Smooth muscle cell (in vitro differentiated cells): ENCODE measurements around the gene ARL5C. TPM values are rescaled to one million over a fixed set of nuclear protein-coding genes. Genes with fewer than 3 reads are reported as not detected.

Experiments
- DNase-seq: peaks from one replicate; lab custom pipeline; 2025; ENCODE audit not compliant: unreplicated experiment; lab: John Stamatoyannopoulos, UW
- H2AFZ ChIP-seq: fragments of 200-600 bp; sonication (generic); 2 replicates; pipeline ENCODE4 v1.6.0; 2016; ENCODE audit warnings: antibody characterized with exemption, low read depth, mild to moderate bottlenecking
- H3F3A ChIP-seq: fragments of 200-600 bp; sonication (generic); 2 replicates; pipeline ENCODE4 v1.6.0; 2017; ENCODE audit warnings: antibody characterized with exemption, low read depth
- H3K27ac ChIP-seq: fragments of 200-600 bp; sonication (generic); 2 replicates; pipeline ENCODE4 v1.5.1; 2016; ENCODE audit warnings: low read depth, mild to moderate bottlenecking
- H3K27me3 ChIP-seq: fragments of 200-600 bp; sonication (generic); 2 replicates; pipeline ENCODE4 v1.6.1; 2016; ENCODE audit warnings: low read depth, mild to moderate bottlenecking
- H3K36me3 ChIP-seq: fragments of 200-600 bp; sonication (generic); 2 replicates; pipeline ENCODE4 v1.5.1; 2016; ENCODE audit warnings: low read depth
- H3K4me1 ChIP-seq: fragments of 200-600 bp; sonication (generic); 2 replicates; pipeline ENCODE4 v1.5.1; 2016; ENCODE audit warnings: low read depth
- H3K4me2 ChIP-seq: fragments of 200-600 bp; sonication (generic); 2 replicates; pipeline ENCODE4 v1.6.0; 2016; ENCODE audit warnings: mild to moderate bottlenecking
- H3K4me3 ChIP-seq: fragments of 200-600 bp; sonication (generic); 2 replicates; pipeline ENCODE4 v1.5.1; 2016; ENCODE audit warnings: mild to moderate bottlenecking
- H3K79me2 ChIP-seq: fragments of 200-600 bp; sonication (generic); 2 replicates; pipeline ENCODE4 v1.6.0; 2016; ENCODE audit warnings: low read depth, mild to moderate bottlenecking
- H3K9ac ChIP-seq: fragments of 200-600 bp; sonication (generic); 2 replicates; pipeline ENCODE4 v1.6.0; 2016; ENCODE audit warnings: low read depth
- H3K9me3 ChIP-seq: fragments of 200-600 bp; sonication (generic); replicated peaks from 2 replicates; pipeline ENCODE4 v1.5.1; 2016; ENCODE audit warnings: low read depth
- H4K20me1 ChIP-seq: fragments of 200-600 bp; sonication (generic); 2 replicates; pipeline ENCODE4 v1.6.0; 2016; ENCODE audit warnings: low read depth
- CTCF ChIP-seq: fragments of 200-600 bp; sonication (generic); IDR thresholded peaks from 2 replicates; pipeline ENCODE4 v1.5.1; 2017; ENCODE audit warnings: borderline replicate concordance, mild to moderate bottlenecking, antibody characterized with exemption; ENCODE audit not compliant: insufficient read depth, poor library complexity, severe bottlenecking
- WGBS: methylation state at CpG from one replicate; pipeline ENCODE4 v1.1.7; 2016; ENCODE audit warnings: low lambda C conversion rate; 5-methylcytosine and 5-hydroxymethylcytosine counted together
- polyA plus RNA-seq: library from polyadenylated mRNA; unstranded; fragments of >200 nt; fragmentation: Nextera tagmentation; extraction: Ambion mirVana; gene quantifications from 2 replicates; pipeline ENCODE4 v1.2.1, GENCODE V29; 2016
- total RNA-seq: library from RNA; depleted of rRNA; stranded (reverse); fragments of >200 nt; gene quantifications from 2 replicates; pipeline ENCODE4 v1.2.3, GENCODE V29; 2014

Gene ARL5C
- total and polyA plus RNA-seq, 2 experiments from 2014 or later, result not detected

- no peak overlapping the region for H3K9ac ChIP-seq
These were observed 18.5 kb downstream of the ARL5C start for GRCh38 chr17:39147221-39148185.

GRCh38 chr17:39146273-39146672 is 19.7 kb downstream of the ARL5C start:
- no peaks in the 10 kb centered on the region for H3K36me3 ChIP-seq
- no peaks in the 10 kb centered on the region for H3F3A ChIP-seq
- H4K20me1 ChIP-seq, result no peaks in the 10 kb centered on the region
- no peak overlapping the region for H2AFZ ChIP-seq
- WGBS, result 96% methylated on average over 3 of the region's 3 CpGs
- H3K27ac ChIP-seq, result no peak overlapping the region
- H3K9ac ChIP-seq, result no peak overlapping the region
- TF ChIP-seq CTCF, result no peak
- H3K4me2 ChIP-seq, result no peak overlapping the region
- no peaks in the 10 kb centered on the region for H3K4me1 ChIP-seq
- H3K79me2 ChIP-seq, result no peaks in the 10 kb centered on the region
- peaks cover 11% of the 10 kb centered on the region for H3K27me3 ChIP-seq
- no peak overlapping the region for H3K4me3 ChIP-seq
- no peak for DNase-seq
- no peaks in the 10 kb centered on the region for H3K9me3 ChIP-seq

More at GRCh38 chr17:39147221-39148185, 18.5 kb downstream of the ARL5C start:
- Histone ChIP-seq H3K4me2 (no peak overlapping the region), H3K4me3 (no peak overlapping the region), H3K79me2 (no peaks in the 10 kb centered on the region), H4K20me1 (no peaks in the 10 kb centered on the region), H3K9me3 (no peaks in the 10 kb centered on the region), H3K27me3 (peaks cover 11% of the 10 kb centered on the region), H3K4me1 (peaks cover 6% of the 10 kb centered on the region), H3F3A (no peaks in the 10 kb centered on the region), H2AFZ (no peak overlapping the region), H3K36me3 (no peaks in the 10 kb centered on the region), H3K27ac (no peak overlapping the region)
- DNase-seq, result no peak
- TF ChIP-seq CTCF, result no peak
- WGBS, result 78% methylated on average over 13 of the region's 13 CpGs

GRCh38 chr17:39145143-39145542 is 20.8 kb downstream of the ARL5C start:
- Histone ChIP-seq H3K79me2 (no peaks in the 10 kb centered on the region), H3K36me3 (no peaks in the 10 kb centered on the region), H3K9ac (no peak overlapping the region), H3F3A (no peaks in the 10 kb centered on the region), H3K4me1 (no peaks in the 10 kb centered on the region), H3K4me2 (no peak overlapping the region), H4K20me1 (no peaks in the 10 kb centered on the region), H2AFZ (no peak overlapping the region), H3K4me3 (no peak overlapping the region), H3K27ac (no peak overlapping the region), H3K9me3 (no peaks in the 10 kb centered on the region), H3K27me3 (peaks cover under 1% of the 10 kb centered on the region)
- no peak for DNase-seq
- no peak for TF ChIP-seq CTCF
- 91% methylated on average over 3 of the region's 3 CpGs for WGBS
